Astrocyte (in vitro differentiated cells and primary cell): Measurements from ENCODE around the gene KLRC1. TPM values are rescaled to one million over a fixed set of nuclear protein-coding genes. Genes with fewer than 3 reads are reported as not detected.
"Not testable (repeated sequence)": the region's sequence is repeated elsewhere in the genome, so short reads cannot be mapped to it uniquely, and the experiment has no call there.

Experiments
- DNase-seq: peaks from one replicate; pipeline ENCODE4 v3.0.0-alpha.2; 2010; ENCODE audit warnings: low read depth
- FAIRE-seq: peaks from 2 replicates; lab custom pipeline; 2011; peaks lifted over from hg19 to GRCh38; lab: Jason Lieb, UNC
- H2AFZ ChIP-seq: 2 replicates; pipeline ENCODE4 v1.6.0; 2012; ENCODE audit warnings: low read depth, low read length, inconsistent platforms
- H3K27ac ChIP-seq: 2 replicates; pipeline ENCODE4 v1.5.1; 2011; ENCODE audit warnings: low read depth, low read length, inconsistent platforms
- H3K27me3 ChIP-seq: 2 replicates; pipeline ENCODE4 v1.6.0; 2011; ENCODE audit warnings: low read length, inconsistent platforms; ENCODE audit not compliant: insufficient read depth
- H3K36me3 ChIP-seq: 2 replicates; pipeline ENCODE4 v1.5.1; 2011; ENCODE audit warnings: low read length, inconsistent platforms; ENCODE audit not compliant: insufficient read depth
- H3K4me1 ChIP-seq: 2 replicates; pipeline ENCODE4 v1.5.1; 2011; ENCODE audit warnings: low read length, inconsistent platforms; ENCODE audit not compliant: insufficient read depth
- H3K4me2 ChIP-seq: 2 replicates; pipeline ENCODE4 v1.6.0; 2012; ENCODE audit warnings: low read length, inconsistent platforms
- H3K4me3 ChIP-seq: 2 replicates; pipeline ENCODE4 v1.5.1; 2011; ENCODE audit warnings: low read depth, mild to moderate bottlenecking, low read length, inconsistent platforms; ENCODE audit not compliant: insufficient read depth
- H3K79me2 ChIP-seq: 2 replicates; pipeline ENCODE4 v1.6.0; 2012; ENCODE audit warnings: mild to moderate bottlenecking, low read length, inconsistent platforms; ENCODE audit not compliant: insufficient read depth
- H3K9ac ChIP-seq: 2 replicates; pipeline ENCODE4 v1.6.0; 2012; ENCODE audit warnings: mild to moderate bottlenecking, low read length, inconsistent platforms
- H3K9me3 ChIP-seq: 2 replicates; pipeline ENCODE4 v1.5.1; 2012; ENCODE audit warnings: low read depth, mild to moderate bottlenecking, low read length, inconsistent platforms; ENCODE audit not compliant: insufficient read depth
- H4K20me1 ChIP-seq: 2 replicates; pipeline ENCODE4 v1.6.0; 2012; ENCODE audit warnings: low read length, inconsistent platforms; ENCODE audit not compliant: insufficient read depth
- H3K27ac Mint-ChIP-seq: one replicate; pipeline ENCODE4 v1.8.0; 2021; ENCODE audit warnings: mild to moderate bottlenecking, mixed read lengths; ENCODE audit not compliant: unreplicated experiment
- H3K27me3 Mint-ChIP-seq: one replicate; pipeline ENCODE4 v1.8.0; 2021; ENCODE audit warnings: low read depth, mixed read lengths; ENCODE audit not compliant: unreplicated experiment
- H3K36me3 Mint-ChIP-seq: one replicate; pipeline ENCODE4 v1.8.0; 2021; ENCODE audit warnings: low read depth, mixed read lengths; ENCODE audit not compliant: unreplicated experiment
- H3K4me1 Mint-ChIP-seq: one replicate; pipeline ENCODE4 v1.8.0; 2021; ENCODE audit warnings: low read depth, mixed read lengths; ENCODE audit not compliant: unreplicated experiment
- H3K4me3 Mint-ChIP-seq: one replicate; pipeline ENCODE4 v1.8.0; 2021; ENCODE audit warnings: mild to moderate bottlenecking, moderate library complexity, mixed read lengths; ENCODE audit not compliant: unreplicated experiment
- H3K9me3 Mint-ChIP-seq: one replicate; pipeline ENCODE4 v1.8.0; 2021; ENCODE audit warnings: mild to moderate bottlenecking, mixed read lengths; ENCODE audit not compliant: unreplicated experiment
- CTCF ChIP-seq: IDR thresholded peaks from 2 replicates; pipeline ENCODE4 v1.5.1; 2011; ENCODE audit warnings: low read depth, mild to moderate bottlenecking, inconsistent platforms, low read length, moderate library complexity; ENCODE audit not compliant: insufficient read depth
- EZH2 ChIP-seq: IDR thresholded peaks from 2 replicates; pipeline ENCODE4 v1.6.1; 2012; ENCODE audit warnings: mild to moderate bottlenecking, low read length, inconsistent platforms; ENCODE audit not compliant: insufficient read depth
- total RNA-seq: library from RNA; stranded (reverse); gene quantifications from 2 replicates; pipeline ENCODE4 v1.2.1, GENCODE V29; 2021

KLRC1 gene
- total RNA-seq, 1 donor from 2014 or later: not detected

DNA sequence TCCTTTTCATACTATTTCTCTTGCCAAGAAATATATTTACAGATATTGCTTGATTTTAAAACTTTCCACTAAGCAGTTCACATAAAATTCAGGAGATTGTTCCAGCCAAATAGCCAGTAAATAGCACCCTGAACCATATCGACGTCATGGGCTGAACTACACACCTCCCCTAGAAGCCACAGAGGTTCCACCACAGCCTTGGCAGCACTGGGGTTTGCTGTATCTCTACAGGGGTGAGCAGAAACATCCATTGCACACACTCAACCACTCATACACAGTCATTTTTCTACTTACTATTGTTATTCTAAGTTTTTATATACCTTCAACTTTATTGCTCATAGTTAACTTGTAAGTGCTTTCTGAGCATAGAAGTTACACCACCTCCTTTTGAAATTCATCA is 44.4 kb upstream of the KLRC1 start:
- Histone ChIP-seq H3K27ac (no peak overlapping the region), H3K27me3 (no peaks in the 10 kb centered on the region), H3K4me1 (no peaks in the 10 kb centered on the region), H2AFZ (no peak overlapping the region), H3K4me3 (no peak overlapping the region), H3K9me3 (no peaks in the 10 kb centered on the region), H3K36me3 (no peaks in the 10 kb centered on the region), H3K79me2 (no peaks in the 10 kb centered on the region), H4K20me1 (no peaks in the 10 kb centered on the region), H3K4me2 (no peak overlapping the region), H3K9ac (no peak overlapping the region)
- TF ChIP-seq CTCF (no peak), EZH2 (no peak)
- Mint-ChIP-seq H3K36me3 (no peaks in the 10 kb centered on the region), H3K27me3 (no peaks in the 10 kb centered on the region), H3K4me3 (no peak overlapping the region), H3K9me3 (no peaks in the 10 kb centered on the region), H3K27ac (no peak overlapping the region), H3K4me1 (no peaks in the 10 kb centered on the region)
- FAIRE-seq: no peak
- no peak for DNase-seq

DNA sequence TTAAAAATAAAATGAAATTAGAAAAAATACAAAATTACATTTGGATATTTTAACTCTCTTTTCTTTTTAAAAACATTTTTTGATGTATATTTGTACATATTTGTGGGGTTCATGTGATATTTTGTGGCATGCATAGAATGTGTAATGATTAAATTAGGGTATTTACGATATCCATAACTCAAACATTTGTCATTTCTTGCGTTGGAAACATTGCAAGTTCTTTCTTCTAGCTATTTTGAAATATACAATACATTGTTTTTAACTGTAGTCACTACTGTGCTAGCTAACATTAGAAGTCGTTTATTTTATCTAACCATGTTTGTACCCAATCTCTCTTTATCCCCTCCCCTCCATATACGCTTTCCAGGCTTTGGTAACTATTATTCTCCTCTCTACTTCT is 38.6 kb upstream of the KLRC1 start:
- H3K9me3 Mint-ChIP-seq: no peaks in the 10 kb centered on the region
- no peaks in the 10 kb centered on the region for H3K4me1 Mint-ChIP-seq
- H3K79me2 ChIP-seq: no peaks in the 10 kb centered on the region
- H3K27ac Mint-ChIP-seq: no peak overlapping the region
- no peaks in the 10 kb centered on the region for H3K4me1 ChIP-seq
- H3K36me3 ChIP-seq: no peaks in the 10 kb centered on the region
- no peak overlapping the region for H2AFZ ChIP-seq
- no peak for TF ChIP-seq EZH2
- TF ChIP-seq CTCF: no peak
- H3K9me3 ChIP-seq: no peaks in the 10 kb centered on the region
- no peaks in the 10 kb centered on the region for H3K36me3 Mint-ChIP-seq
- H3K27me3 Mint-ChIP-seq: no peaks in the 10 kb centered on the region
- no peak overlapping the region for H3K9ac ChIP-seq
- no peaks in the 10 kb centered on the region for H4K20me1 ChIP-seq
- no peak for FAIRE-seq
- H3K4me3 Mint-ChIP-seq: no peak overlapping the region
- no peaks in the 10 kb centered on the region for H3K27me3 ChIP-seq
- no peak for DNase-seq
- H3K27ac ChIP-seq: no peak overlapping the region
- no peak overlapping the region for H3K4me2 ChIP-seq
- H3K4me3 ChIP-seq: no peak overlapping the region

GRCh38 chr12:10487328-10487727 is 34.2 kb upstream of the KLRC1 start:
- H3K36me3 Mint-ChIP-seq, H3K27ac ChIP-seq: not testable (repeated sequence)

GRCh38 chr12:10481901-10482300 is 28.7 kb upstream of the KLRC1 start:
- not testable (repeated sequence) for H3K27ac Mint-ChIP-seq, H4K20me1 ChIP-seq, DNase-seq, H2AFZ ChIP-seq, H3K36me3 ChIP-seq, H3K4me2 ChIP-seq, H3K27ac ChIP-seq, FAIRE-seq, H3K9ac ChIP-seq, H3K27me3 ChIP-seq, H3K36me3 Mint-ChIP-seq, H3K9me3 ChIP-seq, H3K27me3 Mint-ChIP-seq, H3K4me1 ChIP-seq, H3K4me3 Mint-ChIP-seq, H3K4me1 Mint-ChIP-seq, H3K4me3 ChIP-seq, H3K79me2 ChIP-seq
- H3K9me3 Mint-ChIP-seq: peaks cover 18% of the 10 kb centered on the region

More at GRCh38 chr12:10487328-10487727, 34.2 kb upstream of the KLRC1 start:
- H3K4me1 ChIP-seq, H3K27ac Mint-ChIP-seq, H3K4me1 Mint-ChIP-seq, H3K27me3 Mint-ChIP-seq, DNase-seq, H3K9me3 ChIP-seq, H3K9me3 Mint-ChIP-seq, H3K4me3 ChIP-seq, FAIRE-seq, H3K27me3 ChIP-seq, H3K36me3 ChIP-seq, H3K4me2 ChIP-seq, H2AFZ ChIP-seq, H3K4me3 Mint-ChIP-seq, H3K79me2 ChIP-seq, H4K20me1 ChIP-seq, H3K9ac ChIP-seq: not testable (repeated sequence)

- H2AFZ ChIP-seq, H3K4me1 Mint-ChIP-seq, H3K27ac ChIP-seq, H3K4me2 ChIP-seq, DNase-seq, H3K4me1 ChIP-seq, FAIRE-seq, H3K4me3 Mint-ChIP-seq, H3K9ac ChIP-seq, H3K79me2 ChIP-seq, H3K4me3 ChIP-seq, H3K27me3 ChIP-seq, H3K36me3 ChIP-seq, H3K36me3 Mint-ChIP-seq, H4K20me1 ChIP-seq, H3K9me3 ChIP-seq, H3K27ac Mint-ChIP-seq, H3K27me3 Mint-ChIP-seq: not testable (repeated sequence)
- H3K9me3 Mint-ChIP-seq: peaks cover 18% of the 10 kb centered on the region
These were observed 19.6 kb upstream of the KLRC1 start for GRCh38 chr12:10472808-10473207.
